Right atrium auricular region (tissue), 2 donors: ENCODE measurements around the gene TP73. TPM values are rescaled to one million over a fixed set of nuclear protein-coding genes. Genes with fewer than 3 reads are reported as not detected.

Experiments
- DNase-seq: peaks from one replicate; pipeline ENCODE4 v3.0.0-alpha.2; 2019; ENCODE audit warnings: low spot score
- H3K27ac ChIP-seq, 2 donors: fragments of 200-600 bp; sonication (generic); 1 replicate in 1 of 2; 2 replicates in 1 of 2; pipeline ENCODE4 v1.5.1; 2016 to 2019
- H3K27me3 ChIP-seq, 2 donors: fragments of 200-600 bp; sonication (generic); one replicate each; pipeline versions ENCODE4 v1.5.1 to v1.6.0; 2017 to 2019
- H3K36me3 ChIP-seq: fragments of 200-600 bp; sonication (generic); one replicate; pipeline ENCODE4 v1.5.1; 2016
- H3K4me1 ChIP-seq, 2 donors: fragments of 200-600 bp; sonication (generic); one replicate each; pipeline versions ENCODE4 v1.5.1 to v1.6.0; 2017 to 2019
- H3K4me3 ChIP-seq, 2 donors: fragments of 200-600 bp; sonication (generic); 1 replicate in 1 of 2; 2 replicates in 1 of 2; pipeline ENCODE4 v1.5.1; 2017 to 2019; ENCODE audit warnings: mild to moderate bottlenecking in 1 of 2, moderate library complexity in 1 of 2
- H3K9me3 ChIP-seq, 2 donors: fragments of 200-600 bp; sonication (generic); one replicate each; pipeline ENCODE4 v1.5.1; 2019
- CTCF ChIP-seq, 2 donors: fragments of 200-600 bp; sonication (generic); IDR thresholded peaks; one replicate each; pipeline ENCODE4 v1.5.1; 2019; ENCODE audit warnings: antibody characterized with exemption in 2 of 2
- total RNA-seq, 2 donors: library from RNA; depleted of rRNA; stranded (reverse); fragments of >200 nt; gene quantifications; one replicate each; pipeline ENCODE4 v1.1.0, GENCODE V29; 2016

TP73 gene
- total RNA-seq, 2 donors from 2014 or later: 0.16 TPM; not detected in 1

GRCh38 chr1:3628445-3628844, 23.9 kb upstream of the TP73 start:
- H3K4me1 ChIP-seq: peaks cover 0 to 16% of the 10 kb centered on the region in 2 donors
- no peaks in the 10 kb centered on the region for H3K27me3 ChIP-seq
- H3K36me3 ChIP-seq: peaks cover 47% of the 10 kb centered on the region
- H3K4me3 ChIP-seq: no peak overlapping the region
- DNase-seq: no peak
- no peak overlapping the region for H3K27ac ChIP-seq
- TF ChIP-seq CTCF (IDR thresholded peaks at IDR 0.05): no peak
- H3K9me3 ChIP-seq: no peaks in the 10 kb centered on the region

GRCh38 chr1:3629561-3630160, 22.7 kb upstream of the TP73 start:
- DNase-seq: no peak
- Histone ChIP-seq H3K9me3 (no peaks in the 10 kb centered on the region), H3K27me3 (no peaks in the 10 kb centered on the region), H3K36me3 (peaks cover 55% of the 10 kb centered on the region), H3K4me3 (no peak overlapping the region), H3K4me1 (peaks cover 0 to 8% of the 10 kb centered on the region in 2 donors), H3K27ac (no peak overlapping the region)
- no peak for TF ChIP-seq CTCF (IDR thresholded peaks at IDR 0.05)

GRCh38 chr1:3630161-3630611, 22.1 kb upstream of the TP73 start:
- Histone ChIP-seq H3K4me1 (peaks cover 0 to 8% of the 10 kb centered on the region in 2 donors), H3K27me3 (no peaks in the 10 kb centered on the region), H3K36me3 (peaks cover 61% of the 10 kb centered on the region), H3K4me3 (no peak overlapping the region), H3K27ac (no peak overlapping the region), H3K9me3 (no peaks in the 10 kb centered on the region)
- TF ChIP-seq CTCF (IDR thresholded peaks at IDR 0.05): no peak
- DNase-seq: no peak

GRCh38 chr1:3630914-3631313, 21.4 kb upstream of the TP73 start:
- no peaks in the 10 kb centered on the region for H3K9me3 ChIP-seq
- TF ChIP-seq CTCF (IDR thresholded peaks at IDR 0.05): no peak
- no peaks in the 10 kb centered on the region for H3K27me3 ChIP-seq
- no peak for DNase-seq
- no peak overlapping the region for H3K27ac ChIP-seq
- H3K4me1 ChIP-seq: peaks cover 0 to 1% of the 10 kb centered on the region in 2 donors
- H3K4me3 ChIP-seq: no peak overlapping the region
- peaks cover 68% of the 10 kb centered on the region for H3K36me3 ChIP-seq

- no peak for TF ChIP-seq CTCF (IDR thresholded peaks at IDR 0.05)
- H3K4me3 ChIP-seq: no peak overlapping the region
- no peaks in the 10 kb centered on the region for H3K4me1 ChIP-seq
- no peak overlapping the region for H3K27ac ChIP-seq
- no peak for DNase-seq
- H3K36me3 ChIP-seq: peaks cover 71% of the 10 kb centered on the region
- no peaks in the 10 kb centered on the region for H3K9me3 ChIP-seq
- no peaks in the 10 kb centered on the region for H3K27me3 ChIP-seq
Observed at GRCh38 chr1:3631320-3632260, 20.7 kb upstream of the TP73 start.
